NCI-H2227 (cell line): ENCODE measurements around the gene PRKACB.
A peak's percentile ranks its signal among the peaks of the same experiment; 100 is the strongest.
"Not testable (repeated sequence)": the region's sequence is repeated elsewhere in the genome, so short reads cannot be mapped to it uniquely, and the experiment has no call there.

Source experiments
- DNase-seq: peaks from one replicate; lab custom pipeline; 2025; ENCODE audit not compliant: unreplicated experiment; lab: John Stamatoyannopoulos, UW

Gene PRKACB

DNA sequence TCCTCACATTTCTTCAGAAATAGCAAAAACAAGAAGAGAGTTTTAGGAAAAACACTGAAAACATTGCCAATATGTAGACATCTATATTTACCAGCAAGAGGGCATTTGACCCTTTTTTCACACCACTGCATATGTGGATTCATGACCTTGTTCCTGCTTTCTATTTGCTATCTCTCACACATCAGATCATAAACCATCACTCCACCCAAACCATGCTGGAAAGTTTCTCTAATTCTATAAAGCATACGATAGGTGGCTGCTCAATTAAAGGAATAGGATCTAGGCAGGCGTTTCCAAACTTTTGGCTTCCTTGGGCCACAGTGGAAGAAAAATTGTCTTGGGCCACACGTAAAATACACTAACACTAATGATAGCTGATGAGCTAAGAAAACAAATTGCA is 121.8 kb downstream of the PRKACB start:
- DNase-seq, result no peak

DNA sequence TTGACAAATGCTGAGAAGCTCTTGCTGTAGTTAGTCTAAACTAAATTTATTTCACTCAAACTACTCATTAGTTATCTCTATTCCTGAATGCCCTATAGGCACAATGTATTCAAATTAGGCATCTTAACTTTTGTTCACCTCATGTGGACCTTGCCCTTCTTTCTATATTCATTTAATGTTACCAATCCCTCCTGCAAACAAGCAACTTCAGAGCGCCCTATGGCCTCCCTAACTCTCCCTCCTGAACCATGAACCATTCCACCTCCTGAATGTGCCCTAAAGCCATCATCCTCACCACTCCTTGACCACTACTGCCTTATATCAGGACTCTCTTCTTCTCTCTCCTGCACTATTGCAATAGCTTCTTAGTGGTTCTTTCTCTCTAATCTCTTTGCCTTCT is 122.7 kb downstream of the PRKACB start:
- DNase-seq, result no peak

GRCh38 chr1:84267476-84267875 is 123.4 kb downstream of the PRKACB start:
- DNase-seq, result no peak

DNA sequence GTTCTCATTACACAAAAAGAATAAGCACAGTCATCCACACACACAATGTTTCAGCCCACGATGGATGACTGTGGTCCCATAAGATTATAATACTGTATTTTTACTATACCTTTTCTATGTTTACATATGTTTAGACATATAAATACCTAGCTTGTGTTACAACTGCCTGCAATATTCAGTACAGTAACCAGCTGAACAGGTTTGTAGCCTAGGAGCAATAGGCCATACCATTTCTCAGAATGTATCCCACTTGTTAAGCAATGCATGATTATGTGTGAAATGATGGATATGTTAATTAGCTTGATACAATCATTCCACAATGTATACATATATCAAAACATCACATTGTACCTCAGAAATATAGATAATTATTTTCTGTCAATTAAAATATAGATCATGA is 124.3 kb downstream of the PRKACB start:
- DNase-seq, result no peak

- no peak for DNase-seq
Observed at GRCh38 chr1:84269306-84269705, 125.2 kb downstream of the PRKACB start.

GRCh38 chr1:84271441-84272151 is 127.5 kb downstream of the PRKACB start:
- peak; percentile 11 for DNase-seq

- DNase-seq, result no peak
Observed at GRCh38 chr1:84272401-84272800, 128.3 kb downstream of the PRKACB start.

- DNase-seq, result no peak
Observed at GRCh38 chr1:84277343-84278059, 133.4 kb downstream of the PRKACB start.

GRCh38 chr1:84278905-84279304 is 134.8 kb downstream of the PRKACB start:
- no peak for DNase-seq

GRCh38 chr1:84280912-84281311 is 136.8 kb downstream of the PRKACB start:
- no peak for DNase-seq

GRCh38 chr1:84282780-84283333 is 138.8 kb downstream of the PRKACB start:
- DNase-seq, result no peak

GRCh38 chr1:84283381-84283780 is 139.3 kb downstream of the PRKACB start:
- no peak for DNase-seq

DNA sequence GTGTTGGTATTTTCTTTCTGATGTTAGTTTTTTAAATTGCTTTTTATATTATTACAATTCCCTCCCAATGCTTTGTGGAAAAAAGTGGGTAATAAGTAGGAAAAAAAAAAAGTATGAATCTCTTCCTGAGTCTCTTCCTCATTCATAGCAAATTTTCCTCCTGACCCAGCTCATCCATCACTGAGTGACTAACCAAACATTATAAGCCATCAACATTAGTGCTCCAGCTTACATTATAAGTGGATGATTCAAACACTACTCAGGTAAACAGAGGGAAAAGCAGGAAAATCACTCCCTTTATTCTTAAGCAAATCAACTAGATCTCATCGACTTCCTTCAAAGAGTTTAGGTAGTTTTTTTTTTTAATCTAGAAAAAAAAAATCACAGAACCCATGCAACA is 142.0 kb downstream of the PRKACB start:
- DNase-seq, result no peak

- not testable (repeated sequence) for DNase-seq
Observed at GRCh38 chr1:84287389-84287788, 143.3 kb downstream of the PRKACB start.
